ENCODE measurements around the gene PHF20. TPM values are rescaled to one million over a fixed set of nuclear protein-coding genes. Genes with fewer than 3 reads are reported as not detected.

The PHF20 gene
- polyA plus RNA-seq, 1 donor from 2014 or later, result 49.2 TPM

DNA sequence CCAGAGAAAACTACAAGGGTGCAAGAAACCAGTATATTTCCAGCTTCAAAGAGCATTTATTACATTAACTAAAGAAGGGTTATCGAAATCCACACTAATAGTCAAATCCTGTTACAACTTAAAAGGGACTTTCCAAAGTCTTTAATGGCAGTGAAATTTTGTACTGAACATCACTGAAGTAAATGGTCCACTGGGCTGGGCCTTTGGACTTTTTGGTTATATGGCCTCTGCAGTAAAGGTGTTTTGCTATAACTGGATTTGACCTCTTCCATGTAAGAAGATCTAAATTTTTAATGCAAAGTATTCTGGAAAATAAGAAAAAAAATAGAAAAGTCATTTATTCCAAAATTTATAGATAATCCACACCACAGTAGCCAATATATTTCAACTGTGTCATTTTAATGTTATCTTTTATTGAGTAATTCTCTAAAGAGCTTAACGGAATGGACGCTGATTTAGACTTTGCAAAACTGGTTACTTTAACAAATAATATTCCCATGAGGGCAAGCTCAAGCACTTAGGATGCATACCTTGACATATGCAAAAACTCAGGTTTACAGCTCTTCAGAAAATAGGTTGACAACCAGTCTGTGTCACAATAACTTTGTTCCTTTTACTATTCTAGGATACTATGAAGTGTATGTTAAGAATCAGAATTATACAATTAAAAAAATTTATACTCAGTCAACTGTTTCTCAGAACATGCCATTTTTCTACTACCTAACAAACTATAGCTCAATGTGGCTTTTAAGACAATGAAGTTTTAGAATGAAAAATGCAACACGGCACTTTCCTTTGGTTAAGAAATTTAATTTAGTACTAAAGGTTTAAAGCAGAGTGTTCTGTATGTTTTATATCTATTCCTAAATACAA, 36.8 kb upstream of the PHF20 start:
- Histone ChIP-seq H3K27me3 (ENCODE audit: insufficient read depth, low read depth, low read length) (no peaks in the 10 kb centered on the region), H3K79me2 (replicated peaks; ENCODE audit: insufficient read depth, low read length) (peaks cover 89% of the 10 kb centered on the region), H3K9ac (ENCODE audit: low read length) (no peak overlapping the region), H3F3A (ENCODE audit: insufficient read depth, low read length, poor library complexity, severe bottlenecking) (no peaks in the 10 kb centered on the region), H3K36me3 (ENCODE audit: insufficient read depth, low read length) (peaks cover 21% of the 10 kb centered on the region), H4K20me1 (ENCODE audit: insufficient read depth) (peaks cover 64% of the 10 kb centered on the region), H3K9me3 (ENCODE audit: low read length) (no peaks in the 10 kb centered on the region), H3K27ac (ENCODE audit: low read length) (no peak overlapping the region), H3K9me2 (ENCODE audit: insufficient read depth, low read length) (no peaks in the 10 kb centered on the region), H2AFZ (ENCODE audit: low read depth, low read length) (no peak overlapping the region), H3K4me2 (ENCODE audit: low read length) (no peak overlapping the region), H3K4me3 (ENCODE audit: low read length) (peak overlapping the region; percentile 3)
- TF ChIP-seq SMC3 (conservative IDR thresholded peaks at IDR 0.05; ENCODE audit: poor library complexity) (no peak), TAF1 (IDR thresholded peaks at IDR 0.05; ENCODE audit: low read depth) (no peak), RAD21 (conservative IDR thresholded peaks at IDR 0.05) (no peak), MXI1 (conservative IDR thresholded peaks at IDR 0.05; ENCODE audit: poor library complexity, severe bottlenecking) (no peak), POLR2AphosphoS5 (IDR thresholded peaks at IDR 0.05) (no peak), EP300 (conservative IDR thresholded peaks at IDR 0.05; ENCODE audit: poor library complexity, severe bottlenecking) (no peak), EZH2 (IDR thresholded peaks at IDR 0.05; ENCODE audit: borderline replicate concordance, insufficient read depth, low read length, poor library complexity, severe bottlenecking) (no peak)
- TF ChIP-seq, protein P1, sequence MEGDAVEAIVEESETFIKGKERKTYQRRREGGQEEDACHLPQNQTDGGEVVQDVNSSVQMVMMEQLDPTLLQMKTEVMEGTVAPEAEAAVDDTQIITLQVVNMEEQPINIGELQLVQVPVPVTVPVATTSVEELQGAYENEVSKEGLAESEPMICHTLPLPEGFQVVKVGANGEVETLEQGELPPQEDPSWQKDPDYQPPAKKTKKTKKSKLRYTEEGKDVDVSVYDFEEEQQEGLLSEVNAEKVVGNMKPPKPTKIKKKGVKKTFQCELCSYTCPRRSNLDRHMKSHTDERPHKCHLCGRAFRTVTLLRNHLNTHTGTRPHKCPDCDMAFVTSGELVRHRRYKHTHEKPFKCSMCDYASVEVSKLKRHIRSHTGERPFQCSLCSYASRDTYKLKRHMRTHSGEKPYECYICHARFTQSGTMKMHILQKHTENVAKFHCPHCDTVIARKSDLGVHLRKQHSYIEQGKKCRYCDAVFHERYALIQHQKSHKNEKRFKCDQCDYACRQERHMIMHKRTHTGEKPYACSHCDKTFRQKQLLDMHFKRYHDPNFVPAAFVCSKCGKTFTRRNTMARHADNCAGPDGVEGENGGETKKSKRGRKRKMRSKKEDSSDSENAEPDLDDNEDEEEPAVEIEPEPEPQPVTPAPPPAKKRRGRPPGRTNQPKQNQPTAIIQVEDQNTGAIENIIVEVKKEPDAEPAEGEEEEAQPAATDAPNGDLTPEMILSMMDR (IDR thresholded peaks at IDR 0.05; ENCODE audit: poor library complexity, severe bottlenecking), result no peak
- TF ChIP-seq, protein P2, sequence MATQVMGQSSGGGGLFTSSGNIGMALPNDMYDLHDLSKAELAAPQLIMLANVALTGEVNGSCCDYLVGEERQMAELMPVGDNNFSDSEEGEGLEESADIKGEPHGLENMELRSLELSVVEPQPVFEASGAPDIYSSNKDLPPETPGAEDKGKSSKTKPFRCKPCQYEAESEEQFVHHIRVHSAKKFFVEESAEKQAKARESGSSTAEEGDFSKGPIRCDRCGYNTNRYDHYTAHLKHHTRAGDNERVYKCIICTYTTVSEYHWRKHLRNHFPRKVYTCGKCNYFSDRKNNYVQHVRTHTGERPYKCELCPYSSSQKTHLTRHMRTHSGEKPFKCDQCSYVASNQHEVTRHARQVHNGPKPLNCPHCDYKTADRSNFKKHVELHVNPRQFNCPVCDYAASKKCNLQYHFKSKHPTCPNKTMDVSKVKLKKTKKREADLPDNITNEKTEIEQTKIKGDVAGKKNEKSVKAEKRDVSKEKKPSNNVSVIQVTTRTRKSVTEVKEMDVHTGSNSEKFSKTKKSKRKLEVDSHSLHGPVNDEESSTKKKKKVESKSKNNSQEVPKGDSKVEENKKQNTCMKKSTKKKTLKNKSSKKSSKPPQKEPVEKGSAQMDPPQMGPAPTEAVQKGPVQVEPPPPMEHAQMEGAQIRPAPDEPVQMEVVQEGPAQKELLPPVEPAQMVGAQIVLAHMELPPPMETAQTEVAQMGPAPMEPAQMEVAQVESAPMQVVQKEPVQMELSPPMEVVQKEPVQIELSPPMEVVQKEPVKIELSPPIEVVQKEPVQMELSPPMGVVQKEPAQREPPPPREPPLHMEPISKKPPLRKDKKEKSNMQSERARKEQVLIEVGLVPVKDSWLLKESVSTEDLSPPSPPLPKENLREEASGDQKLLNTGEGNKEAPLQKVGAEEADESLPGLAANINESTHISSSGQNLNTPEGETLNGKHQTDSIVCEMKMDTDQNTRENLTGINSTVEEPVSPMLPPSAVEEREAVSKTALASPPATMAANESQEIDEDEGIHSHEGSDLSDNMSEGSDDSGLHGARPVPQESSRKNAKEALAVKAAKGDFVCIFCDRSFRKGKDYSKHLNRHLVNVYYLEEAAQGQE (IDR thresholded peaks at IDR 0.05; ENCODE audit: borderline replicate concordance), result no peak

DNA sequence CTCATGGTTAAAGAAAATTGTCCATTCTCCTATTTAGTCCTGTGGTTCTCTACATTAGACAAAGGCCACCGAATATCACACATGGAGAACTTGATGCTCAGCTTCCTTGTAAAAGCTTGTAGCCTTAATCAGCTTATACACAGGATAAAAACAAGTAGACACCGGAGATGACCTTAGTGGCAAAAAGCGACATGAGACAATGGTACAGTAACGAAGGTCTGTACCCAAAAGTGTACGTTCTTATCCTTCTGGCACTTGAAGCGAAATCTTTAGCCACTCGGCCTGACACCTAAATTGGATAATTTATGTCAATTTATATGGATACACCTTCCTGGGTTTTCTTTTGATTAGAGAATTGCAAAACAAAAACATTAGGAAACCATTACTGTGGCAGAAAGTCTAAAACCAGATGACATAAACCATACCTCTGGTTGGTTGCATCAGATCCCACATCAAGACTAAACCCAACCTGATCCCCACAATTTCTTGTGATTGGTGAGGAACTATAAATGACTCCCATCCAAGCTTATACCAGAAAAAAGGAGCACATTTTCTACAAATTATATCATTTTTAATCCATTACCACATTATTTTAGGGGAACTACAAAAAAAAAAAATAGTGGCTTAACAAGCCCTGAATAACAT, 35.9 kb upstream of the PHF20 start:
- no peaks in the 10 kb centered on the region for H3K27me3 ChIP-seq (ENCODE audit: insufficient read depth, low read depth, low read length)
- peaks cover 21% of the 10 kb centered on the region for H3K36me3 ChIP-seq (ENCODE audit: insufficient read depth, low read length)
- H4K20me1 ChIP-seq (ENCODE audit: insufficient read depth), result peaks cover 61% of the 10 kb centered on the region
- peaks cover 89% of the 10 kb centered on the region for H3K79me2 ChIP-seq (replicated peaks; ENCODE audit: insufficient read depth, low read length)
- no peak overlapping the region for H3K4me2 ChIP-seq (ENCODE audit: low read length)
- no peak overlapping the region for H3K27ac ChIP-seq (ENCODE audit: low read length)
- H3K9ac ChIP-seq (ENCODE audit: low read length), result no peak overlapping the region
- H3K9me3 ChIP-seq (ENCODE audit: low read length), result no peaks in the 10 kb centered on the region
- H3K4me3 ChIP-seq (ENCODE audit: low read length), result peak overlapping the region; percentile 2
- H3K9me2 ChIP-seq (ENCODE audit: insufficient read depth, low read length), result no peaks in the 10 kb centered on the region
- no peak overlapping the region for H2AFZ ChIP-seq (ENCODE audit: low read depth, low read length)
- H3F3A ChIP-seq (ENCODE audit: insufficient read depth, low read length, poor library complexity, severe bottlenecking), result no peaks in the 10 kb centered on the region
- TF ChIP-seq SMC3 (conservative IDR thresholded peaks at IDR 0.05; ENCODE audit: poor library complexity) (no peak), MXI1 (conservative IDR thresholded peaks at IDR 0.05; ENCODE audit: poor library complexity, severe bottlenecking) (no peak), TAF1 (IDR thresholded peaks at IDR 0.05; ENCODE audit: low read depth) (no peak), POLR2AphosphoS5 (IDR thresholded peaks at IDR 0.05) (no peak), EP300 (conservative IDR thresholded peaks at IDR 0.05; ENCODE audit: poor library complexity, severe bottlenecking) (no peak), EZH2 (IDR thresholded peaks at IDR 0.05; ENCODE audit: borderline replicate concordance, insufficient read depth, low read length, poor library complexity, severe bottlenecking) (no peak), RAD21 (conservative IDR thresholded peaks at IDR 0.05) (no peak)
- TF ChIP-seq, protein P2 (IDR thresholded peaks at IDR 0.05; ENCODE audit: borderline replicate concordance), result no peak
- TF ChIP-seq, protein P1 (IDR thresholded peaks at IDR 0.05; ENCODE audit: poor library complexity, severe bottlenecking), result no peak
